Thyroid gland (tissue), 4 donors: ENCODE results near the gene RC3H2.

ENCODE experiments used
- CTCF ChIP-seq, 6 experiments: fragments of 200-600 bp in 3 of 6; fragments of 450-650 bp in 3 of 6; sonication (generic) in 3 of 6; IDR thresholded peaks; one replicate each; pipeline ENCODE4 v1.5.1; 2016 to 2019; ENCODE audit warnings: antibody characterized with exemption in 6 of 6, mild to moderate bottlenecking in 2 of 6, inconsistent platforms in 1 of 6, moderate library complexity in 1 of 6
- POLR2A ChIP-seq, 2 donors: fragments of 450-650 bp; IDR thresholded peaks; one replicate each; pipeline ENCODE4 v1.6.1; 2017; ENCODE audit warnings: antibody characterized with exemption in 2 of 2, mild to moderate bottlenecking in 2 of 2, moderate library complexity in 1 of 2

- TF ChIP-seq CTCF (IDR thresholded peaks at IDR 0.05) (no peak), POLR2A (IDR thresholded peaks at IDR 0.05) (no peak)
Measured at GRCh38 chr9:122814545-122814944, 90.6 kb downstream of the RC3H2 start.
